ENCODE measurements around the gene IFNL4. TPM values are rescaled to one million over a fixed set of nuclear protein-coding genes. Genes with fewer than 3 reads are reported as not detected.

Gene IFNL4
- total RNA-seq, 4 donors from 2014 or later: not detected

DNA sequence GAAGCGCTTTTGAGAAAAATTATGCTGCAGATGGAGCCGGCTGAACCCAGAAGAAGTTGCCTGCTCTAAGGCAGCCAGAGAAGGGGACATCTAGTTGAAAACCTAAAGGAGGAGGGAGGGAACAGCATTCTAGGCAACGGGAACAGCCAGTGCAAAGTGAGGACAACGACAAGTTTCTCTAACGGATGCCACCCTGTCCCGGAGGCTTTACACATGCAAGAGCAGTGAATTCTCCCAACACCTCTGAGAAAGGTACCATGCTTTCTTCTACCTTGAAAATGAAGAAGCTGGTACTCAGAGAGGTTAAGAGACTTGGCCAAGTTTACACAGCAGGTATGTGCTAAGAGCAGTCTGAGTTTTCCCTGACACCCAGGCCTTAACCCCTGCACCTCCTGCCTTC lies 9.7 kb downstream of the IFNL4 start:
- H3K36me3 ChIP-seq: no peaks in the 10 kb centered on the region
- peaks cover 0 to 5% (median 2%) of the 10 kb centered on the region in 4 donors for H3K4me1 ChIP-seq
- peaks cover 14% of the 10 kb centered on the region for H3K27me3 ChIP-seq
- TF ChIP-seq CTCF (IDR thresholded peaks at IDR 0.05) (no peak), POLR2A (IDR thresholded peaks at IDR 0.05) (no peak), POLR2AphosphoS5 (IDR thresholded peaks at IDR 0.05) (no peak), EP300 (IDR thresholded peaks at IDR 0.05; ENCODE audit: low read depth) (no peak)
- DNase-seq: no peak
- 85 to 94% methylated on average over 6 of the region's 6 CpGs for WGBS, 2 donors (ENCODE audit: low coverage in 1 of 2)
- no peaks in the 10 kb centered on the region for H3K9me3 ChIP-seq
- intact Hi-C loops (cut with DNase I; ENCODE audit: low total_unique reads) (no loop called here), in situ Hi-C loops (cut with MboI; ENCODE audit: low pct_ligation_motif_present in 1 of 4, low pct_unique_long_range_greater_than_20kb in 1 of 4, low sequenced_read_pairs in 3 of 4) (no loop called here)
- H3K4me3 ChIP-seq: no peak overlapping the region
- no peak overlapping the region for H3K27ac ChIP-seq

DNA sequence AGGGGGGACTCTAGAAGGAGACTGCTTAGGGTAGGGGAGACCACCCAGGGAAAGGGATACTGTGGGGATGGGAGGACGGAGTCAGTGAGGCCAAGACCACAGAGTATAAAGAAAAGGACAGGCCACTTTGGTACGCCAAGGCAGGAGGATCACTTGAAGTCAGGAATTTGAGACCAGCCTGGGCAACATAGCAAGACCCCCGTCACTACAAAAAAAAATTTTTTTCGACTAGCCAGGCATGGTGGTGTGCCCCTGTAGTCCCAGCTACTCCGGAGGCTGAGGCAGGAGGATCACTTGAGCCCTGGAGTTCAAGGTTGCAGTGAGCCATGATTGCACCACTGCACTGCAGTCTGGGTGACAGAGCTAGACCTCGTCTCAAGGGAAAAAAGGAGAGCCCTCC lies 10.4 kb downstream of the IFNL4 start:
- H3K36me3 ChIP-seq: no peaks in the 10 kb centered on the region
- intact Hi-C loops (cut with DNase I; ENCODE audit: low total_unique reads): no loop called here
- no peaks in the 10 kb centered on the region for H3K9me3 ChIP-seq

DNA sequence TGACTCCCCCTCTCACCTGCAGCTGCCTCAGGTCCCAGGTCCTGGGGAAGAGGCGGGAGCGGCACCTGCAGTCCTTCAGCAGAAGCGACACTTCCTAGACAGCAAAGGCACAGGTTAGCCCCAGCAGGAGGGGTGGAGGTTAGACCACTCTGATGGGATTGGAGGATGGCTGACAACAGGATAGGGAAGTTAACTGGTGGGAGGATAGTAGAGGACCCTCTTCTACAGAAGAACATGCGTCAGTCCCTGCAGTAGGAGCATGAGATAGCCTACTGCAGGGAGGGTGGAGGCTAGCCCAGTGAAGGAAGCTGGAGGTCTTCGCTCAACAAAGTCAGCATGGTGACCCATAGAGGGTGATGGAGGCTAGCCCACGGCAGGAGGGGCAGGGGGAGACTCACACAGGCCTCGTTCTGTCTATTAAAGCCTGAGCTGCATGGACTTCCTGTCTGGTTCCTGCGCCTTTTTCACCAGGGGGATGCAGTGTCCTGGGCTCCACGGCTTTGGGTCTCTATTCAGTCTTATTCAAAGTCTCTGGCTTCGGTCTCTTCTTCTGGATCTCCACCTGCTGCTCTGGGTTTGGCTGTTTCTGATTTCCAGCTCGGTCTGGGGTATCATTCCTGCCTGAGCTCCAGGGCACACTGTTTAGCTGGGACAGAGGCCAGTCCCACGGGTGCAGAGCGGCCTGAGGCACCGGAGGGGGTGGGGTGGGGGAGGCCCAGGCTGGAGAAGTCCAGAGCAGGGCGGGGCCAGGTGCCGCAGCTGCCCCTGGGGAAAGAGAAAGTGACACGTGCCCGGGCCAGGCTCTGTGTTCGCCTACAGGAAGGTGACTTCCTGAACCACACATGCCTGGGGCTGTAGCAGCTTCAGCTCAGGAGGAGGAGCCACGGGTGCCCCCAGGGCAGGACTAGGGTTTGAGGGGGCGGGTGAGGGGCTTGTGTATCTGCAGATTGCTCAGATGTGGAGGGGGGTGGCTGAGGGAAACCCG lies 11.2 kb downstream of the IFNL4 start:
- peak; percentile 74 for DNase-seq
- Histone ChIP-seq H3K27me3 (peaks cover 13% of the 10 kb centered on the region), H3K36me3 (no peaks in the 10 kb centered on the region), H3K4me3 (peak overlapping the region in 1 of 4 donors; percentile 1), H3K4me1 (peaks cover 0 to 5% (median 2%) of the 10 kb centered on the region in 4 donors), H3K27ac (no peak overlapping the region), H3K9me3 (no peaks in the 10 kb centered on the region)
- in situ Hi-C loops (cut with MboI; ENCODE audit: low pct_ligation_motif_present in 1 of 4, low pct_unique_long_range_greater_than_20kb in 1 of 4, low sequenced_read_pairs in 3 of 4) (no loop called here), intact Hi-C loops (cut with DNase I; ENCODE audit: low total_unique reads) (no loop called here)
- TF ChIP-seq CTCF (IDR thresholded peaks at IDR 0.05) (no peak), EP300 (IDR thresholded peaks at IDR 0.05; ENCODE audit: low read depth) (no peak), POLR2A (IDR thresholded peaks at IDR 0.05) (no peak), POLR2AphosphoS5 (IDR thresholded peaks at IDR 0.05) (no peak)
- WGBS, 2 donors (ENCODE audit: low coverage in 1 of 2): 46 to 47% methylated on average over 3 to 22 of the region's 22 CpGs

More for the DNA sequence above, 10.4 kb downstream of the IFNL4 start:
- in situ Hi-C loops (cut with MboI; ENCODE audit: low pct_ligation_motif_present in 1 of 4, low pct_unique_long_range_greater_than_20kb in 1 of 4, low sequenced_read_pairs in 3 of 4): no loop called here
- DNase-seq: no peak
- H3K27me3 ChIP-seq: peaks cover 13% of the 10 kb centered on the region
- H3K4me3 ChIP-seq: no peak overlapping the region
- no peak for TF ChIP-seq EP300 (IDR thresholded peaks at IDR 0.05; ENCODE audit: low read depth)
- no peak for TF ChIP-seq POLR2A (IDR thresholded peaks at IDR 0.05)
- no peak for TF ChIP-seq CTCF (IDR thresholded peaks at IDR 0.05)
- no peak for TF ChIP-seq POLR2AphosphoS5 (IDR thresholded peaks at IDR 0.05)
- WGBS, 2 donors (ENCODE audit: low coverage in 1 of 2): 43 to 75% methylated on average over 1 to 6 of the region's 6 CpGs
- H3K4me1 ChIP-seq: peaks cover 0 to 5% (median 2%) of the 10 kb centered on the region in 4 donors
- no peak overlapping the region for H3K27ac ChIP-seq

- intact Hi-C loops (cut with DNase I; ENCODE audit: low total_unique reads) (no loop called here), in situ Hi-C loops (cut with MboI; ENCODE audit: low pct_ligation_motif_present in 1 of 4, low pct_unique_long_range_greater_than_20kb in 1 of 4, low sequenced_read_pairs in 3 of 4) (no loop called here)
- peaks cover 0 to 5% (median 2%) of the 10 kb centered on the region in 4 donors for H3K4me1 ChIP-seq
- DNase-seq: peak; percentile 31
- no peaks in the 10 kb centered on the region for H3K36me3 ChIP-seq
- H3K9me3 ChIP-seq: no peaks in the 10 kb centered on the region
- no peak overlapping the region for H3K27ac ChIP-seq
- WGBS, 2 donors (ENCODE audit: low coverage in 1 of 2): 59% methylated on average over 12 of the region's 12 CpGs; no CpG with 5 or more reads in 1 of the 2 donors
- no peak for TF ChIP-seq POLR2A (IDR thresholded peaks at IDR 0.05)
- no peak for TF ChIP-seq CTCF (IDR thresholded peaks at IDR 0.05)
- TF ChIP-seq POLR2AphosphoS5 (IDR thresholded peaks at IDR 0.05): no peak
- no peak for TF ChIP-seq EP300 (IDR thresholded peaks at IDR 0.05; ENCODE audit: low read depth)
- no peak overlapping the region for H3K4me3 ChIP-seq
- peaks cover 12% of the 10 kb centered on the region for H3K27me3 ChIP-seq
Measured at GRCh38 chr19:39236527-39236926, 12.1 kb downstream of the IFNL4 start.

Data from transverse colon (tissue), 4 donors.